Activated gamma-delta T cell treated with anti-CD3 and anti-CD28 coated beads, Interleukin-2, amount 50 U/mL, for 16 hours (primary cell): Measurements from ENCODE around the gene PHACTR3.
"Not testable (repeated sequence)": the region's sequence is repeated elsewhere in the genome, so short reads cannot be mapped to it uniquely, and the experiment has no call there.

ENCODE experiments used
- DNase-seq: peaks from one replicate; pipeline ENCODE4 v3.0.0-alpha.2; 2020; ENCODE audit warnings: low read depth

PHACTR3 gene

GRCh38 chr20:59863058-59863457 is 258.7 kb downstream of the PHACTR3 start:
- no peak for DNase-seq

GRCh38 chr20:59864726-59865125 is 260.4 kb downstream of the PHACTR3 start:
- no peak for DNase-seq

- no peak for DNase-seq
Measured at GRCh38 chr20:59866338-59866737, 262.0 kb downstream of the PHACTR3 start.

GRCh38 chr20:59871096-59871495 is 266.8 kb downstream of the PHACTR3 start:
- DNase-seq = no peak

- no peak for DNase-seq
Measured at GRCh38 chr20:59873409-59873808, 269.1 kb downstream of the PHACTR3 start.

GRCh38 chr20:59880198-59880597 is 275.9 kb downstream of the PHACTR3 start:
- no peak for DNase-seq

GRCh38 chr20:59884494-59884893 is 280.2 kb downstream of the PHACTR3 start:
- no peak for DNase-seq

- no peak for DNase-seq
Measured at GRCh38 chr20:59888050-59888449, 283.7 kb downstream of the PHACTR3 start.

GRCh38 chr20:59890035-59890434 is 285.7 kb downstream of the PHACTR3 start:
- DNase-seq = not testable (repeated sequence)

GRCh38 chr20:59891581-59891980 is 287.2 kb downstream of the PHACTR3 start:
- no peak for DNase-seq

GRCh38 chr20:59895908-59896307 is 291.6 kb downstream of the PHACTR3 start:
- DNase-seq = no peak
